CD4-positive, alpha-beta T cell (primary cell): ENCODE results near the gene EMC9. TPM values are rescaled to one million over a fixed set of nuclear protein-coding genes. Genes with fewer than 3 reads are reported as not detected.

Experiments used
- ATAC-seq: fragments of 200-7000 bp; cut with Tn5 transposase; one replicate; pipeline ENCODE4 v1.10.0; 2022; ENCODE audit warnings: mild to moderate bottlenecking; ENCODE audit not compliant: poor library complexity
- CTCF ChIA-PET: fragments of 350-600 bp; sonication (Branson Sonifier 250); formaldehyde crosslinking; loops from one replicate; lab custom pipeline; 2021; ENCODE audit warnings: antibody characterized with exemption, inconsistent platforms; lab: Charles Lee
- POLR2A ChIA-PET: fragments of 350-600 bp; sonication (Branson Sonifier 250); formaldehyde crosslinking; loops from one replicate; lab custom pipeline; 2021; ENCODE audit warnings: antibody characterized with exemption, inconsistent platforms; lab: Charles Lee
- DNase-seq, 14 experiments: peaks; one replicate each; pipeline ENCODE4 v3.0.0-alpha.2; 2013 to 2020; ENCODE audit warnings: mixed read lengths in 2 of 14
- H3K27ac ChIP-seq, 2 donors: one replicate each; pipeline versions ENCODE4 v1.5.1 to v1.7.0; 2013; ENCODE audit warnings: low read length in 2 of 2, low read depth in 1 of 2, mild to moderate bottlenecking in 1 of 2
- H3K27me3 ChIP-seq, 2 experiments: 1 replicate in 1 of 2; 2 replicates in 1 of 2; pipeline versions ENCODE4 v1.6.1 to v1.7.0; 2013; ENCODE audit warnings: low read length in 2 of 2, control low read depth in 1 of 2, mild to moderate bottlenecking in 1 of 2, moderate library complexity in 1 of 2; ENCODE audit not compliant: insufficient read depth in 2 of 2, control insufficient read depth in 1 of 2
- H3K36me3 ChIP-seq: one replicate; pipeline ENCODE4 v1.6.1; 2013; ENCODE audit warnings: low read length, control low read depth; ENCODE audit not compliant: insufficient read depth
- H3K4me1 ChIP-seq: one replicate; pipeline ENCODE4 v1.6.1; 2013; ENCODE audit warnings: low read length, control low read depth; ENCODE audit not compliant: insufficient read depth
- H3K4me3 ChIP-seq: one replicate; pipeline ENCODE4 v1.5.1; 2013; ENCODE audit warnings: mild to moderate bottlenecking, low read length, moderate library complexity
- H3K9me3 ChIP-seq, 2 experiments: 1 replicate in 1 of 2; 2 replicates in 1 of 2; pipeline versions ENCODE4 v1.6.1 to v1.7.0; 2013; ENCODE audit warnings: low read length in 2 of 2, mild to moderate bottlenecking in 2 of 2, control low read depth in 1 of 2, moderate library complexity in 1 of 2; ENCODE audit not compliant: control insufficient read depth in 1 of 2, insufficient read depth in 1 of 2
- H3K27ac Mint-ChIP-seq: one replicate; pipeline ENCODE4 v1.8.0; 2020; ENCODE audit warnings: mixed read lengths
- H3K27me3 Mint-ChIP-seq: one replicate; pipeline ENCODE4 v1.8.0; 2021; ENCODE audit warnings: mixed read lengths
- H3K36me3 Mint-ChIP-seq: one replicate; pipeline ENCODE4 v1.8.0; 2021; ENCODE audit warnings: low read depth, mixed read lengths
- H3K4me1 Mint-ChIP-seq: one replicate; pipeline ENCODE4 v1.8.0; 2021; ENCODE audit warnings: low read depth, mixed read lengths
- H3K4me3 Mint-ChIP-seq: one replicate; pipeline ENCODE4 v1.8.0; 2020; ENCODE audit warnings: mild to moderate bottlenecking, mixed read lengths
- H3K9me3 Mint-ChIP-seq: one replicate; pipeline ENCODE4 v1.8.0; 2020; ENCODE audit warnings: mixed read lengths
- intact Hi-C, 2 experiments: fragments of 100-400 bp; cut with DNase I in 1 of 2; cut with micrococcal nuclease in 1 of 2; formaldehyde crosslinking; loops; one replicate each; pipeline versions ENCODE4 v1.15.1 to v1.9.0; 2023 to 2025; cut with DNase I, micrococcal nuclease
- microRNA-seq: library from miRNA; unstranded; fragments of <30 nt; microRNA quantifications from one replicate; pipeline ENCODE4 v1.2.0, GENCODE V29; 2021; ENCODE audit warnings: borderline microRNAs expressed, borderline replicate concordance
- total RNA-seq, 174 experiments: library from RNA in 2 of 174; stranded (reverse) in 2 of 174; gene quantifications; one replicate each; pipeline ENCODE4 v1.2.3 and lab custom pipeline; 2021 to 2026
- TF ChIP-seq, protein P1 (sequence below): fragments of 200-600 bp; IDR thresholded peaks from one replicate; pipeline ENCODE4 v1.8.0; 2022; ENCODE audit warnings: antibody characterized with exemption, mild to moderate bottlenecking

Gene EMC9
- total RNA-seq, 2 experiments from 2014 or later, result 11.8 to 13.1 TPM

GRCh38 chr14:24092505-24093206 lies 48.7 kb downstream of the EMC9 start:
- Histone ChIP-seq H3K4me3 (no peak overlapping the region), H3K27me3 (no peaks in the 10 kb centered on the region), H3K9me3 (no peaks in the 10 kb centered on the region), H3K36me3 (peaks cover 3% of the 10 kb centered on the region), H3K4me1 (peaks cover 29% of the 10 kb centered on the region), H3K27ac (no peak overlapping the region)
- ChIA-PET CTCF (interaction anchor here (0.7 to 7.3 kb wide), 3 partner anchors 10 to 149 kb away, joined by 3 to 63 read pairs (median 3); partner anchors contain the start of gene TINF2), POLR2A (interaction anchor here (1.3 to 8.5 kb wide), 8 partner anchors 12 to 85 kb away, joined by 3 to 89 read pairs (median 18); partner anchors contain the start of genes DCAF11, IRF9, NRL and PSME2)
- intact Hi-C loops, result loop anchor here in 1 of 2 experiments (10.0 kb wide), 1 partner anchor 118 kb away; no protein-coding TSS in a partner anchor
- peak overlapping the region; percentile 97 for H3K4me3 Mint-ChIP-seq
- TF ChIP-seq, protein P1, sequence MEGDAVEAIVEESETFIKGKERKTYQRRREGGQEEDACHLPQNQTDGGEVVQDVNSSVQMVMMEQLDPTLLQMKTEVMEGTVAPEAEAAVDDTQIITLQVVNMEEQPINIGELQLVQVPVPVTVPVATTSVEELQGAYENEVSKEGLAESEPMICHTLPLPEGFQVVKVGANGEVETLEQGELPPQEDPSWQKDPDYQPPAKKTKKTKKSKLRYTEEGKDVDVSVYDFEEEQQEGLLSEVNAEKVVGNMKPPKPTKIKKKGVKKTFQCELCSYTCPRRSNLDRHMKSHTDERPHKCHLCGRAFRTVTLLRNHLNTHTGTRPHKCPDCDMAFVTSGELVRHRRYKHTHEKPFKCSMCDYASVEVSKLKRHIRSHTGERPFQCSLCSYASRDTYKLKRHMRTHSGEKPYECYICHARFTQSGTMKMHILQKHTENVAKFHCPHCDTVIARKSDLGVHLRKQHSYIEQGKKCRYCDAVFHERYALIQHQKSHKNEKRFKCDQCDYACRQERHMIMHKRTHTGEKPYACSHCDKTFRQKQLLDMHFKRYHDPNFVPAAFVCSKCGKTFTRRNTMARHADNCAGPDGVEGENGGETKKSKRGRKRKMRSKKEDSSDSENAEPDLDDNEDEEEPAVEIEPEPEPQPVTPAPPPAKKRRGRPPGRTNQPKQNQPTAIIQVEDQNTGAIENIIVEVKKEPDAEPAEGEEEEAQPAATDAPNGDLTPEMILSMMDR, result no peak
- peak overlapping the region; percentile 90 for H3K27ac Mint-ChIP-seq
- H3K9me3 Mint-ChIP-seq, result no peaks in the 10 kb centered on the region
- H3K4me1 Mint-ChIP-seq, result peaks cover 37% of the 10 kb centered on the region
- no peaks in the 10 kb centered on the region for H3K27me3 Mint-ChIP-seq
- peaks cover 15% of the 10 kb centered on the region for H3K36me3 Mint-ChIP-seq
- DNase-seq (peak in 2 of 14 experiments; percentile 29 to 37), ATAC-seq (no peak)

DNA sequence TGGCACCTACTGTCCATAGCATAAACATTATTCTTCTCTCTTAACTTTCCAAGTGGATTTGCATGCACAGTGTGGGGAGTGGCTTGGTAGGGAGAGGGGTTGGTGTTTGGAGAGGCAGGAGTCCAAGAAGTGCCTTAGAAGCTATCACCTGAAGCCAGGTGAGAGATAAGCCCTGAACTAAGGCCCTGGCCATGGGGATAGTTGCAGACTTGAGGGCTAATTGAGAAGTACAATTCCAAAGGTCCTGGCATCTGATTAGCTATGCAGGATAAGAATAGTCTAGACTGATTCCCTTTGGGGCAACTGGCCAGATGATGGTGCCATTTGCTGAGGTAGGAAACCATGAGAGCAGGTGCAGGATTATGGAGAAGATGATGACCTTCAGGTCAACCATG lies 49.3 kb downstream of the EMC9 start:
- Mint-ChIP-seq H3K27ac (no peak overlapping the region), H3K4me3 (peak overlapping the region; percentile 97), H3K36me3 (peaks cover 15% of the 10 kb centered on the region), H3K9me3 (no peaks in the 10 kb centered on the region), H3K27me3 (no peaks in the 10 kb centered on the region), H3K4me1 (peaks cover 37% of the 10 kb centered on the region)
- no peaks in the 10 kb centered on the region for H3K9me3 ChIP-seq
- ChIA-PET POLR2A (interaction anchor here (3.3 to 8.5 kb wide), 4 partner anchors 12 to 69 kb away, joined by 24 to 89 read pairs (median 69); partner anchors contain the start of genes DCAF11, IRF9 and NRL), CTCF (interaction anchor here (1.3 to 7.3 kb wide), 2 partner anchors 10 to 16 kb away, joined by 3 to 63 read pairs; no protein-coding TSS in a partner anchor)
- H3K4me1 ChIP-seq, result peaks cover 29% of the 10 kb centered on the region
- H3K27ac ChIP-seq, result no peak overlapping the region
- peaks cover 2% of the 10 kb centered on the region for H3K36me3 ChIP-seq
- TF ChIP-seq, protein P1, result no peak
- DNase-seq (no peak), ATAC-seq (no peak)
- no peak overlapping the region for H3K4me3 ChIP-seq
- intact Hi-C loops, result loop anchor here in 1 of 2 experiments (10.0 kb wide), 1 partner anchor 117 kb away; no protein-coding TSS in a partner anchor
- no peaks in the 10 kb centered on the region for H3K27me3 ChIP-seq

- Mint-ChIP-seq H3K9me3 (no peaks in the 10 kb centered on the region), H3K36me3 (peaks cover 6% of the 10 kb centered on the region), H3K4me3 (no peak overlapping the region), H3K27me3 (no peaks in the 10 kb centered on the region), H3K4me1 (peaks cover 19% of the 10 kb centered on the region), H3K27ac (no peak overlapping the region)
- DNase-seq (no peak), ATAC-seq (no peak)
- CTCF ChIA-PET, result interaction anchor here (1.0 to 2.0 kb wide), 14 partner anchors 9 to 101 kb away, joined by 3 to 48 read pairs (median 6); partner anchors contain the start of genes CARMIL3, DCAF11, DHRS4L2 and EMC9
- TF ChIP-seq, protein P1, result no peak
- no peak overlapping the region for H3K27ac ChIP-seq
- no peaks in the 10 kb centered on the region for H3K27me3 ChIP-seq
- H3K4me1 ChIP-seq, result peaks cover 19% of the 10 kb centered on the region
- POLR2A ChIA-PET, result interaction anchor here (1.1 to 8.5 kb wide), 7 partner anchors 9 to 210 kb away, joined by 3 to 89 read pairs (median 14); partner anchors contain the start of genes DCAF11, DHRS1, NOP9 and NRL
- H3K4me3 ChIP-seq, result no peak overlapping the region
- intact Hi-C loops, result loop anchor here (1.0 to 10.0 kb wide), 3 partner anchors 32 to 115 kb away; no protein-coding TSS in a partner anchor
- H3K36me3 ChIP-seq, result no peaks in the 10 kb centered on the region
- H3K9me3 ChIP-seq, result no peaks in the 10 kb centered on the region
Observed at GRCh38 chr14:24089890-24090289, 51.5 kb downstream of the EMC9 start.

Small RNAs within 50 kb of the gene (microRNA-seq; reads per million reads assigned to microRNA genes)
- gene MIR7703, result not detected

Other genes starting within 250 kb of the EMC9 start
- 1 to 10 TPM; 6.6 to 6.7 TPM for gene DHRS4, start 187.8 kb downstream of the EMC9 start, total RNA-seq
- gene DHRS4L2, start 152.7 kb downstream of the EMC9 start, total RNA-seq, result 1 to 10 TPM; 8.3 to 8.7 TPM
- under 1 TPM; 0.05 to 0.11 TPM for gene CARMIL3, start 89.6 kb downstream of the EMC9 start, total RNA-seq
- gene CPNE6, start 70.0 kb downstream of the EMC9 start, total RNA-seq, result not detected
- gene PCK2, start 47.3 kb downstream of the EMC9 start, total RNA-seq, result 1 to 10 TPM; 5.2 to 7.4 TPM
- 10 to 100 TPM; 74.8 to 75.3 TPM for gene DCAF11, start 26.8 kb downstream of the EMC9 start, total RNA-seq
- gene NRL, start 26.6 kb downstream of the EMC9 start, total RNA-seq, result 1 to 10 TPM; 1.6 to 1.9 TPM
- gene FITM1, start 10.9 kb downstream of the EMC9 start, total RNA-seq, result 1 to 10 TPM; 1.5 to 1.7 TPM
- 100 to 1,000 TPM; 166 to 171 TPM for gene PSME1, start 5.4 kb downstream of the EMC9 start, total RNA-seq
- gene PSME2, start 5.0 kb upstream of the EMC9 start, total RNA-seq, result 10 to 100 TPM; 81.7 to 83.2 TPM
- gene RNF31, start 5.9 kb upstream of the EMC9 start, total RNA-seq, result 10 to 100 TPM; 46.0 to 57.8 TPM
- gene IRF9, start 19.7 kb upstream of the EMC9 start, total RNA-seq, result 100 to 1,000 TPM; 248 to 262 TPM
- gene REC8, start 30.5 kb upstream of the EMC9 start, total RNA-seq, result 100 to 1,000 TPM; 105 to 107 TPM
- gene IPO4, start 47.2 kb upstream of the EMC9 start, total RNA-seq, result 10 to 100 TPM; 36.6 to 37.9 TPM
- gene TM9SF1, start 53.9 kb upstream of the EMC9 start, total RNA-seq, result 10 to 100 TPM; 12.9 to 13.0 TPM
- under 1 TPM; 0.30 to 0.64 TPM for gene TSSK4, start 64.1 kb upstream of the EMC9 start, total RNA-seq
- gene CHMP4A, start 71.9 kb upstream of the EMC9 start, total RNA-seq, result 10 to 100 TPM; 73.4 to 80.1 TPM
- gene MDP1, start 74.5 kb upstream of the EMC9 start, total RNA-seq, result 1 to 10 TPM; 3.2 to 3.7 TPM
- gene NEDD8, start 90.8 kb upstream of the EMC9 start, total RNA-seq, result 10 to 100 TPM; 42.0 to 43.5 TPM
- 10 to 100 TPM; 22.2 to 24.8 TPM for gene GMPR2, start 91.3 kb upstream of the EMC9 start, total RNA-seq
- gene TINF2, start 101.0 kb upstream of the EMC9 start, total RNA-seq, result 100 to 1,000 TPM; 110 to 113 TPM
- 1 to 10 TPM; 3.5 to 3.9 TPM for gene TGM1, start 121.6 kb upstream of the EMC9 start, total RNA-seq
- gene RABGGTA, start 130.0 kb upstream of the EMC9 start, total RNA-seq, result 10 to 100 TPM; 52.3 to 55.2 TPM
- gene DHRS1, start 158.2 kb upstream of the EMC9 start, total RNA-seq, result 10 to 100 TPM; 21.5 to 23.5 TPM
- 10 to 100 TPM; 25.9 to 27.5 TPM for gene NOP9, start 158.3 kb upstream of the EMC9 start, total RNA-seq
- gene CIDEB, start 166.4 kb upstream of the EMC9 start, total RNA-seq, result 1 to 10 TPM; 7.4 to 9.2 TPM
- gene LTB4R2, start 168.5 kb upstream of the EMC9 start, total RNA-seq, result 10 to 100 TPM; 16.4 to 18.2 TPM
- 10 to 100 TPM; 15.6 to 18.3 TPM for gene LTB4R, start 169.9 kb upstream of the EMC9 start, total RNA-seq
- 1 to 10 TPM; 4.7 to 5.9 TPM for gene ADCY4, start 193.5 kb upstream of the EMC9 start, total RNA-seq
- 10 to 100 TPM; 18.1 to 18.9 TPM for gene RIPK3, start 198.4 kb upstream of the EMC9 start, total RNA-seq
- not detected for gene NFATC4, start 226.6 kb upstream of the EMC9 start, total RNA-seq